ENCODE results near the gene DNASE1. TPM values are rescaled to one million over a fixed set of nuclear protein-coding genes. Genes with fewer than 3 reads are reported as not detected.

Gene DNASE1
- 10.4 and 34.2 TPM in 2 replicates for total RNA-seq (ENCODE audit: low replicate concordance)

DNA sequence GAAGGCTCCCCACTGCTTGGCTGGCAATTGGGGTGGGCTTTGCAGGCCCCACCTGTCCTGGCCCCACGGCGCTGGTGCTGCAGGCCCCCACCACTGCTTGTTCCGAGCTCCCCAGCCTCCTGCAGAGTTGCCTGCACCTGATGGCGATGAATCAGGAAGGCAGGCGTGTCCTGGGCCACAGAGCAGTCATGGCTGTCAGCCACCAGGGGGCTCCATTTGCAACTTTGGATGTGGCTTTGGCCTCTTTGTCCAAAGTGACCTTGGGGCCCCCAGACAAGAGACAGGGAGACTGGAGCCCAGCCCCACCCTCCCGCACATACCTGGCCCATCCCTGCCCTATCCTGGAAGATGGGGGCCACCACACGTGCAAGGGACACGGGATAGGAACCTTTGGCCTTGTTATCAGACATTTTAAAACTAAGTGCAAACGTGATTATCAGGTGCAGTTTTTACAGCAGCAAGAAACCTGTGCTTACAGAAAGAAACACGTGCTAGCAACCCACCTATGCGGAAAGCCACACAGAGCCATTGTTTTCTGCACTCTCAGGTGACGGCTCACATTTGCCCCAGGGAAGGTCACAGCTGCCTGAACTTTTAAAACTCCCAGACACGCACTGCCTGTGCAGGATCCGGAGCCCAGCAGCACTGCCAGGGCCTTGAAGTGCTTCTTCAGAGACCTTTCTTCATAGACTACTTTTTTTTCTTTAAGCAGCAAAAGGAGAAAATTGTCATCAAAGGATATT is at the start of gene DNASE1:
Gene DNASE1 (plus strand): TSS at position 443 of the 743 bp plus-strand sequence. CDS start 683 bp downstream, outside the sequence.

GRCh38 chr16:3611146-3611975 is 43.1 kb upstream of the DNASE1 start, which contains the start of gene SLX4:
Gene SLX4 (minus strand): TSS chr16:3611606. CDS start chr16:3608964, 2,642 bp downstream.

Other genes with a start within 250 kb of the DNASE1 start
- gene ZNF597, start 211.2 kb upstream of the DNASE1 start, total RNA-seq (ENCODE audit: low replicate concordance): 1.1 and 3.1 TPM in 2 replicates
- 10.2 and 10.4 TPM in 2 replicates for gene NAA60, start 211.0 kb upstream of the DNASE1 start, total RNA-seq (ENCODE audit: low replicate concordance)
- gene C16orf90, start 159.2 kb upstream of the DNASE1 start, total RNA-seq (ENCODE audit: low replicate concordance): not detected in 2 replicates
- 17.1 and 49.1 TPM in 2 replicates for gene CLUAP1, start 153.7 kb upstream of the DNASE1 start, total RNA-seq (ENCODE audit: low replicate concordance)
- gene NLRC3, start 77.3 kb upstream of the DNASE1 start, total RNA-seq (ENCODE audit: low replicate concordance): under 0.01 TPM in 2 replicates
- gene SLX4, start 43.1 kb upstream of the DNASE1 start, total RNA-seq (ENCODE audit: low replicate concordance): 0.94 and 2.5 TPM in 2 replicates
- 72.4 and 79.3 TPM in 2 replicates for gene TRAP1, start 62.8 kb downstream of the DNASE1 start, total RNA-seq (ENCODE audit: low replicate concordance)
- 9.7 and 11.3 TPM in 2 replicates for gene CREBBP, start 226.0 kb downstream of the DNASE1 start, total RNA-seq (ENCODE audit: low replicate concordance)